HepG2 (cell line): ENCODE results near the gene RPS6KL1. TPM values are rescaled to one million over a fixed set of nuclear protein-coding genes. Genes with fewer than 3 reads are reported as not detected.
A peak's percentile ranks its signal among the peaks of the same experiment; 100 is the strongest.

Source experiments
- ATF2 ChIP-seq: sonication (generic); formaldehyde crosslinking; IDR thresholded peaks from 2 replicates; pipeline ENCODE4 v1.4.0; 2020; ENCODE audit warnings: missing genetic modification reagents
- ATF3 ChIP-seq: sonication (generic); formaldehyde crosslinking; IDR thresholded peaks from 2 replicates; pipeline ENCODE4 v1.4.0; 2020; ENCODE audit warnings: missing genetic modification reagents
- BCL6 ChIP-seq: IDR thresholded peaks from 2 replicates; pipeline ENCODE4 v1.6.1; 2016; ENCODE audit warnings: missing genetic modification reagents, missing compliant biosample characterization
- CBX2 ChIP-seq, 2 experiments: fragments of 200-600 bp in 1 of 2; sonication (generic); formaldehyde crosslinking in 1 of 2; IDR thresholded peaks; 2 replicates each; pipeline versions ENCODE4 v1.7.0 to v1.8.1; 2018 to 2022; ENCODE audit warnings: low read depth in 2 of 2, low read length in 1 of 2, mild to moderate bottlenecking in 1 of 2, missing genetic modification reagents in 1 of 2
- FOSL2 ChIP-seq: sonication (generic); formaldehyde crosslinking; IDR thresholded peaks from 2 replicates; pipeline ENCODE4 v1.4.0; 2020; ENCODE audit warnings: missing genetic modification reagents
- HNF1A ChIP-seq, 2 experiments: sonication (generic) in 1 of 2; formaldehyde crosslinking in 1 of 2; IDR thresholded peaks; 2 replicates each; pipeline versions ENCODE4 v1.4.0 to v1.6.1; 2016 to 2020; ENCODE audit warnings: borderline replicate concordance in 1 of 2, low read depth in 1 of 2, mild to moderate bottlenecking in 1 of 2, missing genetic modification reagents in 1 of 2
- HOXA5 ChIP-seq: sonication (generic); formaldehyde crosslinking; IDR thresholded peaks from 2 replicates; pipeline ENCODE4 v1.4.0; 2020; ENCODE audit warnings: missing genetic modification reagents
- PPARG ChIP-seq: conservative IDR thresholded peaks from 2 replicates; pipeline ENCODE4 v1.6.1; 2016; ENCODE audit warnings: missing biosample characterization, missing genetic modification reagents
- THAP9 ChIP-seq: sonication (generic); formaldehyde crosslinking; IDR thresholded peaks from 2 replicates; pipeline ENCODE4; 2020; ENCODE audit warnings: missing genetic modification reagents, mild to moderate bottlenecking, borderline replicate concordance
- TRAFD1 ChIP-seq: sonication (generic); formaldehyde crosslinking; IDR thresholded peaks from 2 replicates; pipeline ENCODE4 v1.5.1; 2020; ENCODE audit warnings: missing genetic modification reagents, mild to moderate bottlenecking, borderline replicate concordance
- ZNF337 ChIP-seq: sonication (generic); formaldehyde crosslinking; IDR thresholded peaks from 2 replicates; pipeline ENCODE4 v1.5.1; 2020; ENCODE audit warnings: missing genetic modification reagents, low read depth, mild to moderate bottlenecking, borderline replicate concordance
- ZNF558 ChIP-seq: sonication (generic); formaldehyde crosslinking; IDR thresholded peaks from 2 replicates; pipeline ENCODE4 v1.9.0; 2022; ENCODE audit warnings: mild to moderate bottlenecking, missing genetic modification reagents, borderline replicate concordance
- polyA plus RNA-seq, 8 experiments: library from polyadenylated mRNA; depleted of rRNA in 3 of 8; stranded (reverse) in 7 of 8; unstranded in 1 of 8; fragments of >200 nt; fragmentation: Illumina TruSeq in 4 of 8; extraction: Trizol in 4 of 8; gene quantifications; 2 replicates each; pipeline versions ENCODE4 v1.2.1 to v1.2.3, GENCODE V29; 2011 to 2016; ENCODE audit warnings: low read depth in 4 of 8, missing spikeins in 1 of 8, mixed read lengths in 1 of 8; ENCODE audit not compliant: insufficient read depth in 1 of 8
- total RNA-seq, 5 experiments: library from RNA; depleted of rRNA; stranded (reverse); fragments of >200 nt; fragmentation: Illumina TruSeq; extraction: Trizol; gene quantifications; 2 replicates each; pipeline ENCODE4 v1.2.3, GENCODE V29; 2016; ENCODE audit warnings: low read depth in 1 of 5

RPS6KL1 gene
- total and polyA plus RNA-seq, 2 of the 13 experiments (the other 11 are each of a cell fraction or from before 2014, with no cell fraction given), result 6.5 to 11.5 TPM

GRCh38 chr14:74945852-74946658 lies 23.0 kb upstream of the RPS6KL1 start (continued):
- TF ChIP-seq THAP9 (CRISPR knock-in tag) (peak; percentile 19; the same call in 1 of the 2 replicates), HOXA5 (CRISPR knock-in tag) (0 out of 2 replicates have a peak, but pooled peaks have one; percentile 15), FOSL2 (CRISPR knock-in tag) (peak; percentile 84), PPARG (CRISPR knock-in tag) (0 out of 2 replicates have a peak, but pooled peaks have one; percentile 42), ZNF337 (CRISPR knock-in tag) (no peak), CBX2 (IDR thresholded peaks at IDR 0.05; ENCODE audit: low read depth, low read length) (no peak), CBX2 (CRISPR knock-in tag; IDR thresholded peaks at IDR 0.05; ENCODE audit: low read depth) (no peak), ZNF558 (CRISPR knock-in tag) (no peak; the same call in 1 of the 2 replicates), ATF2 (CRISPR knock-in tag) (0 out of 2 replicates have a peak, but pooled peaks have one; percentile 25), TRAFD1 (CRISPR knock-in tag) (no peak), BCL6 (CRISPR knock-in tag) (0 out of 2 replicates have a peak, but pooled peaks have one; percentile 55), HNF1A (IDR thresholded peaks at IDR 0.05; ENCODE audit: low read depth) (no peak), HNF1A (CRISPR knock-in tag; IDR thresholded peaks at IDR 0.05; ENCODE audit: borderline replicate concordance) (0 out of 2 replicates have a peak, but pooled peaks have one; percentile 35), ATF3 (CRISPR knock-in tag) (peak; percentile 50; the same call in 1 of the 2 replicates)
